Glutamatergic neuron (in vitro differentiated cells): Measurements from ENCODE around the gene AZU1. TPM values are rescaled to one million over a fixed set of nuclear protein-coding genes. Genes with fewer than 3 reads are reported as not detected.

Experiments used
- DNase-seq: peaks from one replicate; pipeline ENCODE4 v3.0.0; 2022
- H3K27ac Mint-ChIP-seq: one replicate; pipeline ENCODE4 v1.8.0; 2020; ENCODE audit warnings: mild to moderate bottlenecking, mixed read lengths, inconsistent platforms; ENCODE audit not compliant: unreplicated experiment
- H3K27me3 Mint-ChIP-seq: one replicate; pipeline ENCODE4 v1.8.0; 2020; ENCODE audit warnings: mild to moderate bottlenecking, moderate library complexity, mixed read lengths, inconsistent platforms; ENCODE audit not compliant: unreplicated experiment
- H3K36me3 Mint-ChIP-seq: one replicate; pipeline ENCODE4 v1.8.0; 2020; ENCODE audit warnings: mild to moderate bottlenecking, mixed read lengths, inconsistent platforms; ENCODE audit not compliant: unreplicated experiment
- H3K4me1 Mint-ChIP-seq: one replicate; pipeline ENCODE4 v1.8.0; 2020; ENCODE audit warnings: mild to moderate bottlenecking, low read depth, mixed read lengths, inconsistent platforms; ENCODE audit not compliant: unreplicated experiment
- H3K4me3 Mint-ChIP-seq: one replicate; pipeline ENCODE4 v1.8.0; 2020; ENCODE audit warnings: mild to moderate bottlenecking, mixed read lengths, inconsistent platforms; ENCODE audit not compliant: unreplicated experiment
- H3K9me3 Mint-ChIP-seq: one replicate; pipeline ENCODE4 v1.8.0; 2020; ENCODE audit warnings: mild to moderate bottlenecking, moderate library complexity, mixed read lengths, inconsistent platforms; ENCODE audit not compliant: unreplicated experiment
- CTCF ChIP-seq: fragments of 200-600 bp; sonication (generic); IDR thresholded peaks from one replicate; pipeline ENCODE4 v1.5.0; 2021; ENCODE audit not compliant: partially characterized antibody, unreplicated experiment
- total RNA-seq: library from RNA; stranded (reverse); fragmentation: NEBNext Ultra II Directional; extraction: Animal tissue kit (Norgen Biotek cat#: 25700); gene quantifications from one replicate; pipeline ENCODE4 v1.2.1, GENCODE V29; 2021; ENCODE audit not compliant: unreplicated experiment

Gene AZU1
- total RNA-seq, 1 donor from 2014 or later: 2.2 TPM

- H3K36me3 Mint-ChIP-seq: peaks cover 7% of the 10 kb centered on the region
- TF ChIP-seq CTCF: no peak
- no peak for DNase-seq
- H3K4me3 Mint-ChIP-seq: peak overlapping the region; percentile 90
- peaks cover 20% of the 10 kb centered on the region for H3K9me3 Mint-ChIP-seq
- H3K27ac Mint-ChIP-seq: peak overlapping the region; percentile 70
- H3K4me1 Mint-ChIP-seq: peaks cover 26% of the 10 kb centered on the region
- H3K27me3 Mint-ChIP-seq: peaks cover 24% of the 10 kb centered on the region
These were observed 24.5 kb upstream of the AZU1 start for GRCh38 chr19:803099-803561.

- Mint-ChIP-seq H3K9me3 (peaks cover 20% of the 10 kb centered on the region), H3K4me1 (peaks cover 26% of the 10 kb centered on the region), H3K27me3 (peaks cover 22% of the 10 kb centered on the region), H3K4me3 (peak overlapping the region; percentile 55), H3K36me3 (peaks cover 7% of the 10 kb centered on the region), H3K27ac (no peak overlapping the region)
- no peak for DNase-seq
- no peak for TF ChIP-seq CTCF
These were observed 23.8 kb upstream of the AZU1 start for GRCh38 chr19:803686-804418.

GRCh38 chr19:804419-805165 lies 23.0 kb upstream of the AZU1 start:
- Mint-ChIP-seq H3K4me1 (peaks cover 25% of the 10 kb centered on the region), H3K4me3 (no peak overlapping the region), H3K9me3 (peaks cover 14% of the 10 kb centered on the region), H3K27me3 (peaks cover 16% of the 10 kb centered on the region), H3K36me3 (peaks cover 7% of the 10 kb centered on the region), H3K27ac (no peak overlapping the region)
- no peak for TF ChIP-seq CTCF
- no peak for DNase-seq

- Mint-ChIP-seq H3K4me3 (no peak overlapping the region), H3K4me1 (peaks cover 21% of the 10 kb centered on the region), H3K36me3 (peaks cover 7% of the 10 kb centered on the region), H3K9me3 (peaks cover 15% of the 10 kb centered on the region), H3K27ac (no peak overlapping the region), H3K27me3 (peaks cover 19% of the 10 kb centered on the region)
- TF ChIP-seq CTCF: no peak
- DNase-seq: no peak
These were observed 22.5 kb upstream of the AZU1 start for GRCh38 chr19:805166-805551.
